Prostate gland (tissue), 2 donors: ENCODE results near the gene ZNF610.

Experiments
- POLR2A ChIP-seq: fragments of 450-650 bp; IDR thresholded peaks from one replicate; pipeline ENCODE4 v1.6.1; 2016; ENCODE audit warnings: antibody characterized with exemption, mild to moderate bottlenecking
- POLR2AphosphoS5 ChIP-seq: sonication (generic); formaldehyde crosslinking; IDR thresholded peaks from one replicate; pipeline ENCODE4 v1.6.1; 2017; ENCODE audit warnings: antibody characterized with exemption
- TF ChIP-seq, protein P1 (sequence below), 4 experiments: fragments of 200-600 bp in 2 of 4; fragments of 450-650 bp in 2 of 4; sonication (generic) in 2 of 4; IDR thresholded peaks; 1 replicate in 3 of 4; 2 replicates in 1 of 4; pipeline ENCODE4 v1.5.1; 2016 to 2019; ENCODE audit warnings: antibody characterized with exemption in 4 of 4, mild to moderate bottlenecking in 2 of 4, moderate library complexity in 2 of 4

DNA sequence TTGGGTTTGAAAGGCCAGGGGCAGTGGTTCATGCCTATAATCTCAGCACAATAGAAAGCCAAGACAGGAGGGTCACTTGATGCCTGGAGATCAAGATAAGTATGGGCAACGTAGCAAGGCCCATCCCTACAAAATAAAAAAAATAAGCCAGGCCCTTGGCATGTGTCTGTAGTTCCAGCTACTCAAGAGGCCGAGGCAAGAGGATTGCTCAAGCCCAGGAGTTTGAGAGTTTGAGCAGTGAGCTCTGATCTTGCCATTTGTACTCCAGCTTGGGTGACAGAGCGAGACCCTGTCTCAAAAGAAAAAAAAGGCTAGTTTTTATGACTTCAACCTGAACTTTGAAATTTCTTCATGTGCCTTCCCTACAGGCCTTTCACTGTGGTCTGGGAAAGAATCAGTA is 44.3 kb upstream of the ZNF610 start:
- TF ChIP-seq, protein P1, sequence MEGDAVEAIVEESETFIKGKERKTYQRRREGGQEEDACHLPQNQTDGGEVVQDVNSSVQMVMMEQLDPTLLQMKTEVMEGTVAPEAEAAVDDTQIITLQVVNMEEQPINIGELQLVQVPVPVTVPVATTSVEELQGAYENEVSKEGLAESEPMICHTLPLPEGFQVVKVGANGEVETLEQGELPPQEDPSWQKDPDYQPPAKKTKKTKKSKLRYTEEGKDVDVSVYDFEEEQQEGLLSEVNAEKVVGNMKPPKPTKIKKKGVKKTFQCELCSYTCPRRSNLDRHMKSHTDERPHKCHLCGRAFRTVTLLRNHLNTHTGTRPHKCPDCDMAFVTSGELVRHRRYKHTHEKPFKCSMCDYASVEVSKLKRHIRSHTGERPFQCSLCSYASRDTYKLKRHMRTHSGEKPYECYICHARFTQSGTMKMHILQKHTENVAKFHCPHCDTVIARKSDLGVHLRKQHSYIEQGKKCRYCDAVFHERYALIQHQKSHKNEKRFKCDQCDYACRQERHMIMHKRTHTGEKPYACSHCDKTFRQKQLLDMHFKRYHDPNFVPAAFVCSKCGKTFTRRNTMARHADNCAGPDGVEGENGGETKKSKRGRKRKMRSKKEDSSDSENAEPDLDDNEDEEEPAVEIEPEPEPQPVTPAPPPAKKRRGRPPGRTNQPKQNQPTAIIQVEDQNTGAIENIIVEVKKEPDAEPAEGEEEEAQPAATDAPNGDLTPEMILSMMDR (IDR thresholded peaks at IDR 0.05): no peak
- no peak for TF ChIP-seq POLR2AphosphoS5
- no peak for TF ChIP-seq POLR2A
